Lung (tissue), 12 donors: ENCODE results near the gene ACBD5. TPM values are rescaled to one million over a fixed set of nuclear protein-coding genes. Genes with fewer than 3 reads are reported as not detected.

Experiments used
- ATAC-seq: fragments of 200-7000 bp; cut with Tn5 transposase; one replicate; pipeline ENCODE4 v1.9.1; 2020; ENCODE audit warnings: moderate number of reproducible peaks; ENCODE audit not compliant: insufficient read depth, low FRiP score
- DNase-seq, 3 donors: peaks; one replicate each; pipeline ENCODE4 v3.0.0-alpha.2; 2013 to 2017
- H3K27ac ChIP-seq, 2 donors: one replicate each; pipeline ENCODE4 v1.5.1; 2013; ENCODE audit warnings: mild to moderate bottlenecking in 2 of 2, moderate library complexity in 2 of 2, control low read depth in 1 of 2, inconsistent platforms in 1 of 2, low read depth in 1 of 2, low read length in 1 of 2
- H3K27me3 ChIP-seq, 3 donors: one replicate each; pipeline ENCODE4 v1.5.1; 2013; ENCODE audit warnings: low read length in 2 of 3; ENCODE audit not compliant: control insufficient read depth in 3 of 3, insufficient read depth in 3 of 3
- H3K36me3 ChIP-seq, 4 donors: one replicate each; pipeline ENCODE4 v1.5.1; 2013; ENCODE audit warnings: low read length in 4 of 4, mild to moderate bottlenecking in 1 of 4, moderate library complexity in 1 of 4; ENCODE audit not compliant: control insufficient read depth in 4 of 4, insufficient read depth in 4 of 4
- H3K4me1 ChIP-seq, 5 donors: one replicate each; pipeline ENCODE4 v1.5.1; 2013; ENCODE audit warnings: low read length in 5 of 5, mild to moderate bottlenecking in 2 of 5, moderate library complexity in 1 of 5; ENCODE audit not compliant: control insufficient read depth in 5 of 5, insufficient read depth in 5 of 5
- H3K4me3 ChIP-seq: one replicate; pipeline ENCODE4 v1.5.1; 2013; ENCODE audit warnings: mild to moderate bottlenecking, control low read depth, moderate library complexity
- H3K9ac ChIP-seq, 2 donors: one replicate each; pipeline ENCODE4 v1.5.1; 2013; ENCODE audit warnings: low read length in 2 of 2, control low read depth in 1 of 2; ENCODE audit not compliant: insufficient read depth in 1 of 2
- H3K9me3 ChIP-seq, 4 donors: one replicate each; pipeline ENCODE4 v1.5.1; 2013; ENCODE audit warnings: low read length in 3 of 4, mild to moderate bottlenecking in 1 of 4, moderate library complexity in 1 of 4; ENCODE audit not compliant: control insufficient read depth in 4 of 4, insufficient read depth in 3 of 4
- CTCF ChIP-seq: IDR thresholded peaks from 2 replicates; pipeline ENCODE4 v1.5.1; 2012; ENCODE audit warnings: mild to moderate bottlenecking; ENCODE audit errors: control extremely low read depth, extremely low read depth
- WGBS, 2 donors: extraction: QIAGEN DNeasy Blood & Tissue Kit; methylation state at CpG; one replicate each; pipeline ENCODE4 v1.1.7; 2013; 5-methylcytosine and 5-hydroxymethylcytosine counted together
- polyA plus RNA-seq, 2 donors: library from polyadenylated mRNA; stranded (reverse); fragments of 200-250 nt; gene quantifications; one replicate each; pipeline ENCODE4 v1.2.1, GENCODE V29; 2013
- total RNA-seq, 2 donors: library from RNA; depleted of rRNA in 1 of 2; stranded (reverse); fragments of >200 nt in 1 of 2; gene quantifications; one replicate each; pipeline ENCODE4 v1.2.1, GENCODE V29; 2014 to 2021
- donor health status: control.
- donor health status: control.
- donor health status: Bipolar disorder and iron deficiency.
- donor health status: healthy.
- donor health status: DM: yes; HTN: yes; CAD: no.

Gene ACBD5
- total and polyA plus RNA-seq, 4 donors: 10.4 to 25.3 (median 17.3) TPM

GRCh38 chr10:27235706-27236105 lies 4.9 kb downstream of the ACBD5 start:
- Histone ChIP-seq H3K9me3 (no peaks in the 10 kb centered on the region), H3K36me3 (peaks cover 0 to 7% (median 0%) of the 10 kb centered on the region in 4 donors), H3K27me3 (no peaks in the 10 kb centered on the region), H3K9ac (no peak overlapping the region), H3K27ac (no peak overlapping the region), H3K4me1 (no peaks in the 10 kb centered on the region), H3K4me3 (no peak overlapping the region)
- ATAC-seq: no peak
- DNase-seq: no peak
- TF ChIP-seq CTCF: no peak
- 77 to 86% methylated on average over 1 of the region's 1 CpG for WGBS, 2 donors

- Histone ChIP-seq H3K4me1 (no peaks in the 10 kb centered on the region), H3K9me3 (no peaks in the 10 kb centered on the region), H3K27ac (no peak overlapping the region), H3K4me3 (no peak overlapping the region), H3K9ac (no peak overlapping the region), H3K36me3 (peaks cover 0 to 7% (median 2%) of the 10 kb centered on the region in 4 donors), H3K27me3 (no peaks in the 10 kb centered on the region)
- WGBS, 2 donors: 98 to 100% methylated on average over 1 of the region's 1 CpG
- TF ChIP-seq CTCF: no peak
- DNase-seq (no peak), ATAC-seq (no peak)
Measured at GRCh38 chr10:27230022-27230421, 10.6 kb downstream of the ACBD5 start.

GRCh38 chr10:27225642-27226257 lies 14.8 kb downstream of the ACBD5 start:
- WGBS, 2 donors: 53 to 61% methylated on average over 3 of the region's 3 CpGs
- Histone ChIP-seq H3K9ac (no peak overlapping the region), H3K4me3 (no peak overlapping the region)

More at GRCh38 chr10:27225642-27226257, 14.8 kb downstream of the ACBD5 start:
- no peaks in the 10 kb centered on the region for H3K4me1 ChIP-seq
- ATAC-seq: no peak
- H3K27me3 ChIP-seq: no peaks in the 10 kb centered on the region
- no peak for TF ChIP-seq CTCF
- H3K9me3 ChIP-seq: no peaks in the 10 kb centered on the region
- H3K36me3 ChIP-seq: peaks cover 0 to 14% (median 3%) of the 10 kb centered on the region in 4 donors
- H3K27ac ChIP-seq: no peak overlapping the region
- DNase-seq: no peak
